HG02943 (cell line): Measurements from ENCODE around the gene GAL3ST3.

Source experiments
- ATAC-seq: cut with Tn5 transposase; IDR thresholded peaks from one replicate; pipeline ENCODE4 v1.9.1; 2021; ENCODE audit warnings: mild to moderate bottlenecking, low read depth, moderate library complexity; ENCODE audit not compliant: unreplicated experiment

GAL3ST3 gene

DNA sequence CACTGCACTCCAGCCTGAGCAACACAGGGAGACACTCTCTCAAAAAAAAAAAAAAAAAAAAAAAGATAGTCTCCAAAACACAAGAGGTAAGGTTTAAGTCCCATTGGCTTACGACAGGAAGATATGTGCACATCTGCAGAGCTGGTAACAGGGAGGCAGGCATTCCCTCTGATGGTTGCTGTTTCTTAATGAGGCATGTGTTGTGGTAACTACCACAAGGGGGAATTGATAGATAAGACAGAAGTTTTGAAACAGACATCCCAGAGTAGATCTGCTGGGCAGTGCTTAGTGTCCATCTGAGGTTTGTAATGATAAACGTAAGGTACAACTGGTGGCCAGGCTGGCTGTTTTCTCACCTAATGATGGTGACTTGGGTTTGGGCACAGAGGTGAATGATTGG, 51.7 kb downstream of the GAL3ST3 start:
- no peak for ATAC-seq

DNA sequence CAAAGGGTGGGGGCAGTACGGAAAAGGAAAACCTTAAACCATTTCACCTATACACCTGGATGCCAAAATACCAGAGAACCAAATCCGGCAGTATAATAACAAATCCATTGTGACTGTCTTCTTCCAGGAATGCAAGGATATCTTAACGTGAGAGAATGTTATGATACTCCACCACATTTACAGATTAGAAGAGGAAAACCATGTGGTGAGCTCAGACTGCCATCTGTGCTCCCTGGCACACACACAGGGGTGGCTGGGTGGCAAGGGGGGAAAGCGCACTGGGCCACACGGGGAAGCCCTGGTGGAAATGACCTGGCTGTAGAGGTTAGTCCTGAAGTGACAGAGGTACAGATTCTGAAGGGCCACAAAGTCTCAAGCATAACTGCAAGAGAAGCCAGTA, 56.9 kb downstream of the GAL3ST3 start:
- ATAC-seq: no peak
